DMS 273 treated with DMSO at 0.1 percent for 48 hours (cell line): ENCODE data around the gene CCDC32.
"Not testable (repeated sequence)": the region's sequence is repeated elsewhere in the genome, so short reads cannot be mapped to it uniquely, and the experiment has no call there.

Experiments
- DNase-seq: peaks from one replicate; lab custom pipeline; 2025; lab: John Stamatoyannopoulos, UW

The CCDC32 gene

GRCh38 chr15:40564591-40565332, at the start of gene CCDC32:
Gene CCDC32 (minus strand): TSS chr15:40565042. CDS start chr15:40563015, 2,027 bp downstream.
- DNase-seq: peak; percentile 95

GRCh38 chr15:40613080-40613479, 48.2 kb upstream of the CCDC32 start:
- DNase-seq: no peak

GRCh38 chr15:40603935-40604334, 39.1 kb upstream of the CCDC32 start:
- no peak for DNase-seq

- no peak for DNase-seq
These were observed 36.1 kb upstream of the CCDC32 start for GRCh38 chr15:40600956-40601355.

- no peak for DNase-seq
These were observed 33.8 kb upstream of the CCDC32 start for GRCh38 chr15:40598672-40599071.

- no peak for DNase-seq
These were observed 33.3 kb upstream of the CCDC32 start for GRCh38 chr15:40598126-40598525.

- no peak for DNase-seq
These were observed 32.2 kb upstream of the CCDC32 start for GRCh38 chr15:40597024-40597423.

GRCh38 chr15:40595773-40596172, 30.9 kb upstream of the CCDC32 start:
- DNase-seq: no peak

- DNase-seq: no peak
These were observed 30.4 kb upstream of the CCDC32 start for GRCh38 chr15:40595219-40595618.

- peak; percentile 67 for DNase-seq
These were observed 29.6 kb upstream of the CCDC32 start for GRCh38 chr15:40594429-40594836.

GRCh38 chr15:40593588-40594428, 29.0 kb upstream of the CCDC32 start, which contains the start of gene KNL1:
Gene KNL1 (plus strand): TSS chr15:40594249. CDS start chr15:40602932, 8,683 bp downstream.
- DNase-seq: peak; percentile 94

GRCh38 chr15:40593165-40593564, 28.3 kb upstream of the CCDC32 start:
- DNase-seq: no peak

GRCh38 chr15:40591389-40591788, 26.5 kb upstream of the CCDC32 start:
- no peak for DNase-seq

GRCh38 chr15:40590667-40591050, 25.8 kb upstream of the CCDC32 start:
- DNase-seq: no peak

GRCh38 chr15:40584191-40584590, 19.3 kb upstream of the CCDC32 start:
- no peak for DNase-seq

GRCh38 chr15:40582726-40583246, 17.9 kb upstream of the CCDC32 start:
- DNase-seq: no peak

GRCh38 chr15:40581796-40582195, 17.0 kb upstream of the CCDC32 start:
- not testable (repeated sequence) for DNase-seq

- DNase-seq: no peak
These were observed 14.1 kb upstream of the CCDC32 start for GRCh38 chr15:40578892-40579291.

- not testable (repeated sequence) for DNase-seq
These were observed 12.1 kb upstream of the CCDC32 start for GRCh38 chr15:40576914-40577313.

- no peak for DNase-seq
These were observed 10.3 kb upstream of the CCDC32 start for GRCh38 chr15:40575113-40575512.

GRCh38 chr15:40569129-40569953, 4.5 kb upstream of the CCDC32 start, which contains the start of gene RPUSD2:
Gene RPUSD2 (plus strand): TSS chr15:40569299. CDS start chr15:40569338, 39 bp downstream.
- peak; percentile 49 for DNase-seq

GRCh38 chr15:40567111-40567510, 2.3 kb upstream of the CCDC32 start:
- DNase-seq: no peak
